Neural progenitor cell (in vitro differentiated cells): ENCODE measurements around the gene ADCY3. TPM values are rescaled to one million over a fixed set of nuclear protein-coding genes. Genes with fewer than 3 reads are reported as not detected.

ENCODE experiments used
- DNase-seq: peaks from one replicate; pipeline ENCODE4 v3.0.0-alpha.2; 2016; ENCODE audit warnings: low spot score
- H2AFZ ChIP-seq: fragments of 200-600 bp; sonication (generic); replicated peaks from 2 replicates; pipeline ENCODE4 v1.6.1; 2016; ENCODE audit warnings: antibody characterized with exemption
- H3F3A ChIP-seq: fragments of 200-600 bp; sonication (generic); 2 replicates; pipeline ENCODE4 v1.6.1; 2016; ENCODE audit warnings: antibody characterized with exemption, low read depth
- H3K27ac ChIP-seq: fragments of 200-600 bp; sonication (generic); 2 replicates; pipeline ENCODE4 v1.5.1; 2016; ENCODE audit warnings: mild to moderate bottlenecking
- H3K27me3 ChIP-seq: fragments of 200-600 bp; sonication (generic); 2 replicates; pipeline ENCODE4 v1.6.1; 2016; ENCODE audit warnings: mild to moderate bottlenecking, moderate library complexity
- H3K36me3 ChIP-seq: fragments of 200-600 bp; sonication (generic); 2 replicates; pipeline ENCODE4 v1.5.1; 2016
- H3K4me1 ChIP-seq: fragments of 200-600 bp; sonication (generic); 2 replicates; pipeline ENCODE4 v1.6.1; 2016; ENCODE audit warnings: mixed run types
- H3K4me2 ChIP-seq: fragments of 200-600 bp; sonication (generic); 2 replicates; pipeline ENCODE4 v1.6.1; 2016
- H3K4me3 ChIP-seq: fragments of 200-600 bp; sonication (generic); 2 replicates; pipeline ENCODE4 v1.5.1; 2016
- H3K79me2 ChIP-seq: fragments of 200-600 bp; sonication (generic); 2 replicates; pipeline ENCODE4 v1.6.1; 2016; ENCODE audit warnings: low read depth
- H3K9ac ChIP-seq: fragments of 200-600 bp; sonication (generic); 2 replicates; pipeline ENCODE4 v1.6.1; 2016
- H3K9me3 ChIP-seq: fragments of 200-600 bp; sonication (generic); 2 replicates; pipeline ENCODE4 v1.5.1; 2016; ENCODE audit warnings: low read depth
- H4K20me1 ChIP-seq: fragments of 200-600 bp; sonication (generic); 2 replicates; pipeline ENCODE4 v1.6.1; 2016; ENCODE audit warnings: low read depth
- H3K27ac Mint-ChIP-seq: 3 replicates; pipeline ENCODE4 v1.8.0; 2021; ENCODE audit warnings: mixed read lengths
- H3K27me3 Mint-ChIP-seq: 2 replicates; pipeline ENCODE4 v1.8.0; 2022; ENCODE audit warnings: low read depth, mild to moderate bottlenecking, inconsistent platforms, moderate library complexity, mixed read lengths; ENCODE audit not compliant: insufficient read depth
- H3K36me3 Mint-ChIP-seq: 3 replicates; pipeline ENCODE4 v1.8.0; 2021; ENCODE audit warnings: mixed read lengths
- H3K4me1 Mint-ChIP-seq: 3 replicates; pipeline ENCODE4 v1.8.0; 2021; ENCODE audit warnings: mixed read lengths
- H3K4me3 Mint-ChIP-seq: 3 replicates; pipeline ENCODE4 v1.8.0; 2021; ENCODE audit warnings: mild to moderate bottlenecking, moderate library complexity, mixed read lengths
- H3K9me3 Mint-ChIP-seq: 3 replicates; pipeline ENCODE4 v1.8.0; 2020; ENCODE audit warnings: mixed read lengths
- CTCF ChIP-seq: fragments of 200-600 bp; sonication (generic); IDR thresholded peaks from 2 replicates; pipeline ENCODE4 v1.5.1; 2017; ENCODE audit warnings: antibody characterized with exemption, mild to moderate bottlenecking
- EZH2 ChIP-seq: fragments of 200-600 bp; sonication (generic); IDR thresholded peaks from 2 replicates; pipeline ENCODE4 v1.6.1; 2017; ENCODE audit warnings: antibody characterized with exemption, mild to moderate bottlenecking, moderate library complexity
- EZH2phosphoT487 ChIP-seq: fragments of 200-600 bp; sonication (generic); IDR thresholded peaks from 2 replicates; pipeline ENCODE4 v1.6.1; 2017; ENCODE audit warnings: antibody characterized with exemption
- total RNA-seq: library from RNA; depleted of rRNA; stranded (reverse); fragments of >200 nt; gene quantifications from 2 replicates; pipeline ENCODE4 v1.2.3, GENCODE V29; 2015; ENCODE audit warnings: low replicate concordance

Gene ADCY3
- total RNA-seq, 1 donor from 2014 or later, result 25.3 TPM

GRCh38 chr2:24907116-24907515 is 12.9 kb downstream of the ADCY3 start:
- Histone ChIP-seq H2AFZ (no peak overlapping the region), H3K27me3 (no peaks in the 10 kb centered on the region), H3K36me3 (no peaks in the 10 kb centered on the region), H3K4me3 (no peak overlapping the region), H3K9me3 (no peaks in the 10 kb centered on the region), H3K79me2 (peaks cover 4% of the 10 kb centered on the region), H3K9ac (no peak overlapping the region), H3K4me1 (no peaks in the 10 kb centered on the region), H3F3A (no peaks in the 10 kb centered on the region), H3K4me2 (no peak overlapping the region), H4K20me1 (no peaks in the 10 kb centered on the region), H3K27ac (no peak overlapping the region)
- H3K36me3 Mint-ChIP-seq, result peaks cover 52% of the 10 kb centered on the region
- no peak for TF ChIP-seq EZH2phosphoT487
- TF ChIP-seq CTCF, result no peak
- TF ChIP-seq EZH2, result no peak
- DNase-seq, result no peak
- H3K4me1 Mint-ChIP-seq, result peaks cover 3% of the 10 kb centered on the region
- no peak overlapping the region for H3K27ac Mint-ChIP-seq
- H3K4me3 Mint-ChIP-seq, result no peak overlapping the region
- H3K27me3 Mint-ChIP-seq, result peaks cover 6% of the 10 kb centered on the region
- H3K9me3 Mint-ChIP-seq, result peaks cover 12% of the 10 kb centered on the region

- Histone ChIP-seq H3K4me1 (no peaks in the 10 kb centered on the region), H3K9me3 (no peaks in the 10 kb centered on the region), H3F3A (no peaks in the 10 kb centered on the region), H2AFZ (no peak overlapping the region), H3K9ac (no peak overlapping the region), H3K4me2 (no peak overlapping the region), H3K4me3 (no peak overlapping the region), H3K36me3 (no peaks in the 10 kb centered on the region), H3K79me2 (peaks cover 4% of the 10 kb centered on the region), H4K20me1 (no peaks in the 10 kb centered on the region), H3K27me3 (no peaks in the 10 kb centered on the region), H3K27ac (no peak overlapping the region)
- Mint-ChIP-seq H3K27ac (no peak overlapping the region), H3K9me3 (peaks cover 10% of the 10 kb centered on the region), H3K27me3 (peaks cover 6% of the 10 kb centered on the region), H3K4me3 (no peak overlapping the region), H3K36me3 (peaks cover 48% of the 10 kb centered on the region), H3K4me1 (peaks cover 3% of the 10 kb centered on the region)
- TF ChIP-seq CTCF (no peak), EZH2 (no peak), EZH2phosphoT487 (no peak)
- no peak for DNase-seq
These were observed 13.6 kb downstream of the ADCY3 start for GRCh38 chr2:24906466-24906865.

- Histone ChIP-seq H3K4me2 (no peak overlapping the region), H3K4me1 (peaks cover 5% of the 10 kb centered on the region), H3K27ac (no peak overlapping the region), H3K9ac (no peak overlapping the region), H3K4me3 (no peak overlapping the region), H2AFZ (no peak overlapping the region), H3F3A (no peaks in the 10 kb centered on the region), H4K20me1 (no peaks in the 10 kb centered on the region), H3K79me2 (no peaks in the 10 kb centered on the region), H3K9me3 (no peaks in the 10 kb centered on the region), H3K36me3 (no peaks in the 10 kb centered on the region), H3K27me3 (no peaks in the 10 kb centered on the region)
- no peak for DNase-seq
- Mint-ChIP-seq H3K9me3 (peaks cover 2% of the 10 kb centered on the region), H3K4me1 (no peaks in the 10 kb centered on the region), H3K27ac (no peak overlapping the region), H3K36me3 (peaks cover 32% of the 10 kb centered on the region), H3K27me3 (peaks cover 7% of the 10 kb centered on the region), H3K4me3 (no peak overlapping the region)
- TF ChIP-seq EZH2, result no peak
- no peak for TF ChIP-seq CTCF
These were observed 16.6 kb downstream of the ADCY3 start for GRCh38 chr2:24903161-24904103.
